Loucy (cell line): ENCODE measurements around the gene VSIG2.

ENCODE experiments used
- EZH2phosphoT487 ChIP-seq: fragments of 200-600 bp; IDR thresholded peaks from 2 replicates; pipeline ENCODE4 v1.6.1; 2018; ENCODE audit warnings: antibody characterized with exemption, mild to moderate bottlenecking, moderate library complexity, borderline replicate concordance
- TF ChIP-seq, protein P1 (sequence below): fragments of 200-600 bp; sonication (generic); conservative IDR thresholded peaks from 2 replicates; pipeline ENCODE4 v1.5.1; 2014; ENCODE audit warnings: mild to moderate bottlenecking, antibody characterized with exemption, low read length

DNA sequence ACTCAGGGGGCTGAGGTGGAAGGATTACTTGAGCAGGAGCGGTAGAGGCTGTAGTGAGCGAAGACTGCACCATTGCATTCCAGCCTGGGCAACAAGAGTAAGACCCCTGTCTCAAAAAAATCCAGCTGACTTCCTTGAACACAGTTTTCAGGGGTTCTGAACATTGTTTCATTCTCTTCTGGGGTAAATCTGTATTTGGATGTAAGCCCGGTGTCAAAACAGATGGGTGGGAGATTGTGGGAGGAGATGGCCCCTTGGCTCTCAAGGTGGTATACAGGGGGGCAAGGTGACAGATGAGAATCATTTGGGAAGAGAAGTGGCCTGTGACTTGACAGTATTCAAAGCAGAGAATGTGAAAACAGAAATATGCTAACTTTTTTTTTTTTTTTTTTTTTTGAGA, 5.3 kb upstream of the VSIG2 start:
- TF ChIP-seq, protein P1, sequence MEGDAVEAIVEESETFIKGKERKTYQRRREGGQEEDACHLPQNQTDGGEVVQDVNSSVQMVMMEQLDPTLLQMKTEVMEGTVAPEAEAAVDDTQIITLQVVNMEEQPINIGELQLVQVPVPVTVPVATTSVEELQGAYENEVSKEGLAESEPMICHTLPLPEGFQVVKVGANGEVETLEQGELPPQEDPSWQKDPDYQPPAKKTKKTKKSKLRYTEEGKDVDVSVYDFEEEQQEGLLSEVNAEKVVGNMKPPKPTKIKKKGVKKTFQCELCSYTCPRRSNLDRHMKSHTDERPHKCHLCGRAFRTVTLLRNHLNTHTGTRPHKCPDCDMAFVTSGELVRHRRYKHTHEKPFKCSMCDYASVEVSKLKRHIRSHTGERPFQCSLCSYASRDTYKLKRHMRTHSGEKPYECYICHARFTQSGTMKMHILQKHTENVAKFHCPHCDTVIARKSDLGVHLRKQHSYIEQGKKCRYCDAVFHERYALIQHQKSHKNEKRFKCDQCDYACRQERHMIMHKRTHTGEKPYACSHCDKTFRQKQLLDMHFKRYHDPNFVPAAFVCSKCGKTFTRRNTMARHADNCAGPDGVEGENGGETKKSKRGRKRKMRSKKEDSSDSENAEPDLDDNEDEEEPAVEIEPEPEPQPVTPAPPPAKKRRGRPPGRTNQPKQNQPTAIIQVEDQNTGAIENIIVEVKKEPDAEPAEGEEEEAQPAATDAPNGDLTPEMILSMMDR, result no peak
- no peak for TF ChIP-seq EZH2phosphoT487
